Measurements from ENCODE around the gene PHF21A.
"Not testable (repeated sequence)": the region's sequence is repeated elsewhere in the genome, so short reads cannot be mapped to it uniquely, and the experiment has no call there.

The PHF21A gene

DNA sequence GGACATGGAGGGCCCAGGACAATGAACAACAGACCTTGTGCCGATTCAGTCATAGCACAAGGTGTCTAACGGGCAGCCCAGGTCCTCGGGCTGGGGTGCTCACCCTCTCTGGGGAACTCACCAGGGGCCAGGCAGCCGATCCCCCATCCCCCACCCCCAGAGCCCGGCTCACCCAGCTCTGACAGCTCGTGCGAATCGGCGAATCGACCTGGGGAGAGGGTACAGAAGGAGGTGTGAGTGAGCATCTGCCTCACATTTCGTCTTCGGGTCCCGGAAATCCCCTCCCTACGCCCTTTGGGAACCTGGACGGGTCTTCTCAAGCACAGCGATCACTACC lies 204.0 kb downstream of the PHF21A start:
- no peaks in the 10 kb centered on the region for H3K27me3 ChIP-seq (ENCODE audit: control insufficient read depth, insufficient read depth, low read length)
- peaks cover 11% of the 10 kb centered on the region for H3K4me1 ChIP-seq (ENCODE audit: control insufficient read depth, insufficient read depth, low read length)
- H3K27ac ChIP-seq (ENCODE audit: low read length) = no peak overlapping the region
- no CpG with 5 or more reads among the region's 16 CpGs for WGBS (ENCODE audit: insufficient coverage, insufficient read length)
- peaks cover 13% of the 10 kb centered on the region for H3K36me3 ChIP-seq (ENCODE audit: control insufficient read depth, insufficient read depth, low read length)
- DNase-seq (ENCODE audit: low read depth, low spot score) = no peak
- peak overlapping the region; percentile 80; the same call in 1 of the 2 replicates for H3K4me3 ChIP-seq (ENCODE audit: low read length)
- no peaks in the 10 kb centered on the region for H3K9me3 ChIP-seq (ENCODE audit: control insufficient read depth, insufficient read depth, low read length)

DNA sequence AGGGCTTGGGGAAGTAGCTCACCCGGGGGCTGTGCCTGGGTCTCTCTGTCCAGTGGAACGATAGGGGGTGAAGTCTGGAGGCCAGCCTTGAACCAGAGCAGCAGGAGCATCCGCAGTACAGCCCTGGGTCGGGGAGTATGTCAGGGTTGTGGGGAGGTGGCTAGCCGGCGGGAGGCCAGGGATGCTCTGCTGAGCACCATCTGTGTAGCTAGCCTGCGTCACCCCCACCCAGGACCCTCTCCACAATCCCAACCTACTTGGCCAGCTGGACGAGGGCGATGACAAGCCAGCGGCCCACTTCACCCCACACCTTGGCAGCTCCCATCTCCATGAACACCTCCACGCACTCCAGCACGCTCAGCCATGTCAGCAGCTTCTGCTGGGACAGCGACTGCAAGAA lies 205.8 kb downstream of the PHF21A start:
- Histone ChIP-seq H3K27ac (ENCODE audit: low read length) (no peak overlapping the region), H3K4me1 (ENCODE audit: control insufficient read depth, insufficient read depth, low read length) (peaks cover 4% of the 10 kb centered on the region), H3K4me3 (ENCODE audit: low read length) (no peak overlapping the region), H3K9me3 (ENCODE audit: control insufficient read depth, insufficient read depth, low read length) (no peaks in the 10 kb centered on the region), H3K36me3 (ENCODE audit: control insufficient read depth, insufficient read depth, low read length) (peaks cover 13% of the 10 kb centered on the region), H3K27me3 (ENCODE audit: control insufficient read depth, insufficient read depth, low read length) (no peaks in the 10 kb centered on the region)
- WGBS (ENCODE audit: insufficient coverage, insufficient read length) = no CpG with 5 or more reads among the region's 13 CpGs
- DNase-seq (ENCODE audit: low read depth, low spot score) = no peak

DNA sequence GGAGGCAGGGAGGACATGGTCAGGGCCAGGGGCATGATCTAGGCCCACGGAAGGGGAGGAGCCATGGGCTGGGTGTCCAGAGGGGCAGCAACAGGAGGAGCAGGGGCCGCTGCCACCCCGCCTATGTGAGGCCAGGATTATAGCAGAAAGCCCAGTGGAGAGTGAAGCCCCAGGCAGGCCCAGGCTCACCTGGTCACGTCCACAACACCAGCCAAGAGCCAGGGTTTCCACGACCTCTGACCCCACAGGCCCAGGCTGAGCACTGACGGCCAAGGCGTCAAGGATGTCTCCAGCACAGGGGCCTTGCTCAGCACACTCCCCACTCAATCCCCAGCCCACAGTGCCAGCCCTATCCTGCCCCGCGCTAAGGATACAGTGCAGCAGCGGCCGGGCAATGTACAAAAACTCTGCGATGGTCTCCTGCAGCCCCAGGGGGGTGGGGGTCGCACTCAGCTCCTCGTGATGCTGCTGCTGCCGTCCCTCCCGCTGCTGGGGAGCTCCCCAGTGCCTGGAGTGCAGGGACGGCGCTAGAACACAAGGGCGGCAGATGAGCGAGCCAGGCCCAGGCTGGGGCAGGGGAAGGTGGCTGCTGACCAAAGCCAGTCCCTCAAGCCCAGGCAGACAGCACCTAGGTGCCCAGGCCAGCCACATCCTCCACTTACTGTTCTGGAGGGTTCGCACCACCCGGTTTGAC lies 207.2 kb downstream of the PHF21A start:
- H3K36me3 ChIP-seq (ENCODE audit: control insufficient read depth, insufficient read depth, low read length) = peaks cover 18% of the 10 kb centered on the region
- no CpG with 5 or more reads among the region's 22 CpGs for WGBS (ENCODE audit: insufficient coverage, insufficient read length)
- no peaks in the 10 kb centered on the region for H3K27me3 ChIP-seq (ENCODE audit: control insufficient read depth, insufficient read depth, low read length)
- H3K27ac ChIP-seq (ENCODE audit: low read length) = no peak overlapping the region
- H3K9me3 ChIP-seq (ENCODE audit: control insufficient read depth, insufficient read depth, low read length) = no peaks in the 10 kb centered on the region
- H3K4me3 ChIP-seq (ENCODE audit: low read length) = no peak overlapping the region
- DNase-seq (ENCODE audit: low read depth, low spot score) = no peak
- H3K4me1 ChIP-seq (ENCODE audit: control insufficient read depth, insufficient read depth, low read length) = peaks cover 1% of the 10 kb centered on the region; the same call in 1 of the 2 replicates

DNA sequence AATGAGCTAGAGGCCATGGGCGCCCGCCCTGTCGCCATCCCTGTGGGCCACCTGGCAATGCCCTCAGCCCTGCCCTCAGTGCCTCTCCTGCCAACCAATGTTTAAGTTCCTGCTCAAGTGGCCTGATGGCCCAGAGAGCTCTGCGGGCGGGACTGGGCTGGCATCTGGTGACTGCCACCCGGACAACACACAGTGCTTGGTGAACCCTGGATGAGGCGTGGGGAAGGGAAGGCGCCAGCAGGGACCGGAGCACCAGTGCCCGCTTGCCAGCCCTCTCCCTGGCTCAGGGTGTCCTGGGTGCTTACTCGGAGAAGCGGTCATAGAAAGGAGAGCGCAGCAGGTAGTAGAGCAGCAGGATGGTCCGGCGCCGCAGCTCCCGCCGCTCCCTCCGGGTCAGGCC lies 207.7 kb downstream of the PHF21A start:
- Histone ChIP-seq H3K4me3 (ENCODE audit: low read length) (no peak overlapping the region), H3K27ac (ENCODE audit: low read length) (no peak overlapping the region), H3K9me3 (ENCODE audit: control insufficient read depth, insufficient read depth, low read length) (no peaks in the 10 kb centered on the region), H3K36me3 (ENCODE audit: control insufficient read depth, insufficient read depth, low read length) (peaks cover 18% of the 10 kb centered on the region), H3K4me1 (ENCODE audit: control insufficient read depth, insufficient read depth, low read length) (peaks cover 1% of the 10 kb centered on the region; the same call in 1 of the 2 replicates), H3K27me3 (ENCODE audit: control insufficient read depth, insufficient read depth, low read length) (no peaks in the 10 kb centered on the region)
- WGBS (ENCODE audit: insufficient coverage, insufficient read length) = no CpG with 5 or more reads among the region's 19 CpGs
- DNase-seq (ENCODE audit: low read depth, low spot score) = no peak

DNA sequence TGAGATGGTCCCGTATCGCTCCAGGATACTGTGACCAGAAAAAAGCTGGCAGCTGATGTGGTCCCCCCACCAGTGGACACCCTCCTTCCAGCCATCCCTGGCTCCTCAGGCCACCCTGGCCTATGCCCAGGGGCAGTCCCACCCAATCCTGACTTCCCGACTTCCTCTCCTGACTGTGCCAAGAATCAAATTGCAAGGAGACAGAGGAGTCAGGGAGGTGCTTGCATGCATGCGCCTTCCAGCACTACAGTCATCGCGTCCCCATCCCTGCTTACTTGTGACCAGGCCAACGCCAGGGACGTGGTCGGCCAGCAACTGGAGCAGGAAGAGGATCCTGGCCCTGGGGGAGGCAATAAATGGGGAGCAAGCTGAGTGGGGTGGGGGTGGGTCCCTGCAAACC lies 210.6 kb downstream of the PHF21A start:
- no peaks in the 10 kb centered on the region for H3K4me1 ChIP-seq (ENCODE audit: control insufficient read depth, insufficient read depth, low read length)
- H3K4me3 ChIP-seq (ENCODE audit: low read length) = no peak overlapping the region
- WGBS (ENCODE audit: insufficient coverage, insufficient read length) = no CpG with 5 or more reads among the region's 9 CpGs
- H3K9me3 ChIP-seq (ENCODE audit: control insufficient read depth, insufficient read depth, low read length) = no peaks in the 10 kb centered on the region
- no peak for DNase-seq (ENCODE audit: low read depth, low spot score)
- H3K27me3 ChIP-seq (ENCODE audit: control insufficient read depth, insufficient read depth, low read length) = no peaks in the 10 kb centered on the region
- H3K36me3 ChIP-seq (ENCODE audit: control insufficient read depth, insufficient read depth, low read length) = peaks cover 18% of the 10 kb centered on the region
- no peak overlapping the region for H3K27ac ChIP-seq (ENCODE audit: low read length)

DNA sequence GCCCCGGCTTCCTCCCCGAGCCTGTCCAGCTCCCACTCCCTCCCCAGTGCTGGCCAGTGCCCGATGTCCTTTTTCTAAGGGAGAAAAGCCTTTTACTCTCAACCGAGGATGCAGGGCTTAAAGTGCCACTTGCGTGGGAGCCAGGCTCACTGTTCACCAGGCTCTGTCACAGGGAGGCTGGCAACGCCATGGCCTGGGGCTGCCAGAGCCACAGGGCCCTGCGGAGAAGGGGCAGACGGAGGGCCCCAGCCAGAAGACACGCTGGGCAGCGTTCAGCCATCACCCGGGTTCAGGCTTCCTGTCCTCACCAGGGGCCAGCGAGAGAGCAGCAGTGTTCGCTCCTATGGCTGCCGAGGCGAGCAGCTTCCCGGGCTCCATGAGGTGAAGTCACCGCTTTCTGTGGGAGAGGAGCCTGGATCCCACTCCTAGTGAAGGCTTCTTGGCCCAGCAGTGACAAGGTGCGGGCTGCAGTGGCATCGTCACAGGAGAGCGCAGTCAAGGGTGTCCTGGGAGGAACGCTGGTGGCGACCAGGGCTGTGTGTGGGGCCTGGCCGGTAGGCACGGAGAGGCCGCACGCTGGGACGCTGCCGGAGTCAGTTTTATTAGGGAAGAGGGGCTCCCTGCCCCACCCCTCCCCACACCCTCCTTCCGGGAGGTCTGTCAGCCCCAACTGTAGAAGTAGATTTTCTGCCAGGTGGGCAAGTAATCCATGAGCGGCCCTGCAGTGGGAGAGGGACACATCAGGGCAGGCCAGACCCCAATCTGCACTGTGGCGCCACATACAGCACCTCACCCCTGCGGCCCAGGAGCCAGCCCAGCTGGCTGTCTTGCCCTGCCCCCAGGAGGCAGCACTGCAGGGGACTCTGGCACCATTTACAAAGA lies 211.4 kb downstream of the PHF21A start:
- H3K9me3 ChIP-seq (ENCODE audit: control insufficient read depth, insufficient read depth, low read length) = no peaks in the 10 kb centered on the region
- no peak overlapping the region for H3K27ac ChIP-seq (ENCODE audit: low read length)
- DNase-seq (ENCODE audit: low read depth, low spot score) = no peak
- WGBS (ENCODE audit: insufficient coverage, insufficient read length) = no CpG with 5 or more reads among the region's 32 CpGs
- H3K4me1 ChIP-seq (ENCODE audit: control insufficient read depth, insufficient read depth, low read length) = no peaks in the 10 kb centered on the region
- no peaks in the 10 kb centered on the region for H3K27me3 ChIP-seq (ENCODE audit: control insufficient read depth, insufficient read depth, low read length)
- peaks cover 18% of the 10 kb centered on the region for H3K36me3 ChIP-seq (ENCODE audit: control insufficient read depth, insufficient read depth, low read length)
- no peak overlapping the region for H3K4me3 ChIP-seq (ENCODE audit: low read length)

DNA sequence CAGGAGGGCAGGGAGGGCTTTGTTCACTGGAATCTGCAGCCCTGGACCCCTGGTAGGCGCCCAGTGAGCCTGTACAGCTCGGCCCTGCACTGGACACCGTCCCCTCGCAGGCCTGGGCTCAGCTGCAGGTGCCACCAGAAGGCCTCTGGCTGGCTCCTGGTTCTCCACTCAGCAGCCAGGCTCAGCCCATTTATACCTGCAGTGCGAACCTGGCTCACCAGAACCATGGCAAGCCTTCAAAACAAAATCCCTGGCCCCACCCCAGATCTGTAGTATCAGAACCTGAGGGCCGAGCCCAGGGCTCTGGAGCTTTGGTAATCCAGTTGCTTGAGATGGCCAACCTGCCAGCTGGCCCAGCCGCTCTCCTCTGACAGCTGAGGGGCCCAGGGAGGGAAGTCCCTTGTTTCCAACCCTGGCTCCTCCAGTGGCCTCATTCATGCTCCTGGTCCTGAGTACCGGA lies 213.3 kb downstream of the PHF21A start:
- Histone ChIP-seq H3K4me3 (ENCODE audit: low read length) (no peak overlapping the region), H3K27me3 (ENCODE audit: control insufficient read depth, insufficient read depth, low read length) (no peaks in the 10 kb centered on the region), H3K27ac (ENCODE audit: low read length) (no peak overlapping the region), H3K36me3 (ENCODE audit: control insufficient read depth, insufficient read depth, low read length) (peaks cover 17% of the 10 kb centered on the region), H3K4me1 (ENCODE audit: control insufficient read depth, insufficient read depth, low read length) (no peaks in the 10 kb centered on the region), H3K9me3 (ENCODE audit: control insufficient read depth, insufficient read depth, low read length) (no peaks in the 10 kb centered on the region)
- WGBS (ENCODE audit: insufficient coverage, insufficient read length) = no CpG with 5 or more reads among the region's 8 CpGs
- DNase-seq (ENCODE audit: low read depth, low spot score) = no peak

DNA sequence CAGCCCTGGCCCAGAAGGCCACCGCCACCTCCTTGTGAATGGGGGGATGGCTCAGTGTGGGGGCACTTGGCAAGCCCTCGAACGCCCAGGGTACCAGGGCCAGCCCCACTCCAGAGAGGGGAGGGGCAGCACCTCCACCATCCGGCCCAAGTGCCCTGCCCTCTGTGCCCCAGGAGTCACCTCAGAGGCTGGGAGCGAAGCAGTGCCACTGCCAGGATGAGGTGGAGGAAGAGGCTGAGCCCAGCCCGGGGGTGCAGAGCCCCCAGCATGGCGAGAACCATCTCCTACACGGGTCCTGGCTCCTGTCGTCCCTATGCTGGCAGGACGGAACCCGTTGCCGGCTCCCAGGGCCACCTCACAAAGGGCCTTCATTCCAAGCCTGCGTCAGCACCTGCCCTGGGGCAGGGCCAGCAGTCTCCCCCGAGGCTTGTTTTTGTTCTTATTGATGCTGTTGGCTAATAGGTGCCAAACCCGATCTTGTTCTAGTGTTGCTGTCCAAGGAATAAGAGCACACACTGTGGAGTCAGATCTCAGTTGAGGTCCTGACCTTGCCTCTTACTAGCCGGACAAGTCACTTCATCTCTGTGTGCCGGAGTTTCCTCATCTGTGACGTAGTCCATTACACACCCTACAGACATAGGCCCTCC lies 214.2 kb downstream of the PHF21A start, which contains the start of gene FREY1:
Gene FREY1 (minus strand): TSS at position 307 of the 647 bp plus-strand sequence. CDS start 26 bp downstream, at position 281.
- Histone ChIP-seq H3K36me3 (ENCODE audit: control insufficient read depth, insufficient read depth, low read length) (peaks cover 17% of the 10 kb centered on the region), H3K4me1 (ENCODE audit: control insufficient read depth, insufficient read depth, low read length) (no peaks in the 10 kb centered on the region), H3K4me3 (ENCODE audit: low read length) (no peak within 1 kb of the TSS), H3K27ac (ENCODE audit: low read length) (no peak within 1 kb of the TSS), H3K9me3 (ENCODE audit: control insufficient read depth, insufficient read depth, low read length) (no peaks in the 10 kb centered on the region), H3K27me3 (ENCODE audit: control insufficient read depth, insufficient read depth, low read length) (no peaks in the 10 kb centered on the region)
- no CpG with 5 or more reads among the region's 18 CpGs for WGBS (ENCODE audit: insufficient coverage, insufficient read length)
- DNase-seq (ENCODE audit: low read depth, low spot score) = no peak

DNA sequence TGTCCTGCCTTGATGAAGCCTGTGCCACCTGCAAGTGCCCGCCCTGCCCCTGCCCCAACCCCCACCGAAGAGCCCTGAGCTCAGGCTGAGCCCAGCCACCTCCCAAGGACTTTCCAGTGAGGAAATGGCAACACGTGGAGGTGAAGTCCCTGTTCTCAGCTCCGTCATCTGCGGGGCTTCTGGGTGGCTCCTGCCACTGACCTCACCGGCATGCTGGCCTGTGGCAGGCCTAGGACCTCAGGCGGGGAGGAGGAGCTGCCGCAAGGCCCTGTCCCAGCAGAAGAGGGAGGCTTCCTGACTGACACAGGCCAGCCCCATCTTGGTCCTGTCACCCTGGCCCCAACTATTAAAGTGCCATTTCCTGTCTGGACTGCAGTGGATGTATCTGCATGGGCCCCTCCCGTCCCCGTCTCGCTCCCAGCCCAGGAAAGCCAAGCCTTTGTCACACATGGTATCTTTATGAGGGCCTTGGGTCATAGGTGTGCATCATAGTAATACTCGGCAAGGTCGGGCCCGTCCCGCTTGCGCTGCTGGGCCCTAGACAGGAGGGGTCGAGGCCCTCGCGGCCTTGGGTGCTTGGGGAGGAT lies 215.1 kb downstream of the PHF21A start:
- Histone ChIP-seq H3K27me3 (ENCODE audit: control insufficient read depth, insufficient read depth, low read length) (no peaks in the 10 kb centered on the region), H3K27ac (ENCODE audit: low read length) (no peak overlapping the region), H3K9me3 (ENCODE audit: control insufficient read depth, insufficient read depth, low read length) (no peaks in the 10 kb centered on the region), H3K4me1 (ENCODE audit: control insufficient read depth, insufficient read depth, low read length) (no peaks in the 10 kb centered on the region), H3K4me3 (ENCODE audit: low read length) (no peak overlapping the region), H3K36me3 (ENCODE audit: control insufficient read depth, insufficient read depth, low read length) (peaks cover 17% of the 10 kb centered on the region)
- no CpG with 5 or more reads among the region's 19 CpGs for WGBS (ENCODE audit: insufficient coverage, insufficient read length)
- DNase-seq (ENCODE audit: low read depth, low spot score) = no peak

DNA sequence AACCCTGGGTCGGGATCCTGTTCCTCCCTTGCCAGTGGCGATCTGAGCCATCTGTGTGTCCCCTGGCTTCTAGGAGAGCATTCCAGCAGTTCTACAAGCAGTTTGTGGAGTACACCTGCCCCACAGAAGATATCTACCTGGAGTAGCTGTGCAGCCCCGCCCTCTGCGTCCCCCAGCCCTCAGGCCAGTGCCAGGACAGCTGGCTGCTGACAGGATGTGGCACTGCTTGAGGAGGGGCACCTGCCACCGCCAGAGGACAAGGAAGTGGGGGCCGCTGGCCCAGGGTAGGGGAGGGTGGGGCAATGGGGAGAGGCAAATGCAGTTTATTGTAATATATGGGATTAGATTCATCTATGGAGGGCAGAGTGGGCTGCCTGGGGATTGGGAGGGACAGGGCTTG lies 215.7 kb downstream of the PHF21A start:
- WGBS (ENCODE audit: insufficient coverage, insufficient read length) = no CpG with 5 or more reads among the region's 6 CpGs
- not testable (repeated sequence) for H3K4me3 ChIP-seq (ENCODE audit: low read length); DNase-seq (ENCODE audit: low read depth, low spot score); H3K4me1 ChIP-seq (ENCODE audit: control insufficient read depth, insufficient read depth, low read length); H3K27ac ChIP-seq (ENCODE audit: low read length); H3K27me3 ChIP-seq (ENCODE audit: control insufficient read depth, insufficient read depth, low read length); H3K9me3 ChIP-seq (ENCODE audit: control insufficient read depth, insufficient read depth, low read length)
- peaks cover 17% of the 10 kb centered on the region for H3K36me3 ChIP-seq (ENCODE audit: control insufficient read depth, insufficient read depth, low read length)
